Measurements from ENCODE around the gene MECP2.

- TF ChIP-seq CTCF (IDR thresholded peaks at IDR 0.05; ENCODE audit: low read depth, low read length) (no peak), EZH2phosphoT487 (IDR thresholded peaks at IDR 0.05; ENCODE audit: low read depth) (no peak)
These were observed 1.1 kb downstream of the MECP2 start for GRCh38 chrX:154096140-154097002.

Data from OCI-LY3 (cell line).